ENCODE measurements around the gene TXNDC2.

GRCh38 chr18:9861933-9862332 lies 23.8 kb upstream of the TXNDC2 start:
- TF ChIP-seq CTCF (conservative IDR thresholded peaks at IDR 0.05 in 1 of 2, IDR thresholded peaks at IDR 0.05 in 1 of 2; ENCODE audit: low read depth in 1 of 2, low read length in 2 of 2), result no peak
- TF ChIP-seq EZH2 (IDR thresholded peaks at IDR 0.05; ENCODE audit: low read length, missing control alignments), result no peak
